HepG2 (cell line): Measurements from ENCODE around the gene LDB2. TPM values are rescaled to one million over a fixed set of nuclear protein-coding genes. Genes with fewer than 3 reads are reported as not detected.

Experiments used
- ATAC-seq: fragments of 200-7000 bp; cut with Tn5 transposase; 3 replicates; pipeline ENCODE4 v1.9.1; 2020; ENCODE audit warnings: mild to moderate bottlenecking, moderate library complexity
- BruUV-seq: library from RNA; stranded (reverse); fragments of 400-500 nt; replicated peaks from 2 replicates; lab custom pipeline; 2021; lab: Mats Ljungman, UMichigan
- CTCF ChIA-PET: fragments of 300-600 bp; formaldehyde crosslinking; extraction: SDS; loops from one replicate; lab custom pipeline; 2021; ENCODE audit warnings: low total read pairs, inconsistent platforms, low intra/inter-chr PET ratio; lab: Yijun Ruan, JAX
- POLR2A ChIA-PET: fragments of 350-600 bp; sonication (Branson Sonifier 250); formaldehyde crosslinking; loops from one replicate; lab custom pipeline; 2020; ENCODE audit warnings: antibody characterized with exemption, inconsistent platforms; lab: Yijun Ruan, JAX
- DNase-seq: peaks from one replicate; pipeline ENCODE4 v3.0.0-alpha.2; 2015; ENCODE audit warnings: low spot score
- FAIRE-seq: peaks from 3 replicates; lab custom pipeline; 2011; peaks lifted over from hg19 to GRCh38; lab: Jason Lieb, UNC
- H2AFZ ChIP-seq: one replicate; pipeline ENCODE4 v1.6.1; 2011; ENCODE audit warnings: low read length, inconsistent platforms
- H3K27ac ChIP-seq: fragments of 300-600 bp; 3 replicates; pipeline ENCODE4 v1.8.0; 2011; ENCODE audit warnings: mixed run types, mild to moderate bottlenecking, mixed read lengths, low read length, inconsistent platforms; ENCODE audit not compliant: insufficient read depth; ENCODE audit errors: extremely low read length
- H3K27me3 ChIP-seq, 2 experiments: fragments of 200-600 bp in 1 of 2; 2 replicates in 1 of 2; 3 replicates in 1 of 2; pipeline versions ENCODE4 v1.6.0 to v1.8.0; 2011; ENCODE audit warnings: low read length in 2 of 2, mild to moderate bottlenecking in 2 of 2, moderate library complexity in 2 of 2, inconsistent platforms in 1 of 2; ENCODE audit not compliant: insufficient read depth in 2 of 2, control insufficient read depth in 1 of 2
- H3K36me3 ChIP-seq, 2 experiments: fragments of 200-600 bp in 1 of 2; replicated peaks in 1 of 2; 2 replicates in 1 of 2; 3 replicates in 1 of 2; pipeline versions ENCODE4 v1.5.1 to v1.8.0; 2011; ENCODE audit warnings: low read length in 2 of 2, inconsistent platforms in 1 of 2; ENCODE audit not compliant: insufficient read depth in 2 of 2, control insufficient read depth in 1 of 2
- H3K4me1 ChIP-seq: 2 replicates; pipeline ENCODE4 v1.5.1; 2012; ENCODE audit warnings: low read length, inconsistent platforms; ENCODE audit not compliant: insufficient read depth
- H3K4me2 ChIP-seq: 2 replicates; pipeline ENCODE4 v1.6.0; 2011; ENCODE audit warnings: low read depth, low read length, inconsistent platforms
- H3K4me3 ChIP-seq, 3 experiments: fragments of 200-600 bp in 1 of 3; sonication (generic), shearing (Covaris generic) in 1 of 3; replicated peaks in 1 of 3; 2 replicates each; pipeline ENCODE4 v1.5.1; 2011 to 2016; ENCODE audit warnings: low read length in 3 of 3, inconsistent platforms in 2 of 3, low read depth in 2 of 3, mild to moderate bottlenecking in 2 of 3, control low read depth in 1 of 3, mixed read lengths in 1 of 3; ENCODE audit not compliant: insufficient read depth in 1 of 3
- H3K79me2 ChIP-seq: one replicate; pipeline ENCODE4 v1.6.1; 2011; ENCODE audit warnings: low read length, inconsistent platforms; ENCODE audit not compliant: insufficient read depth
- H3K9ac ChIP-seq: 2 replicates; pipeline ENCODE4 v1.6.0; 2011; ENCODE audit warnings: mild to moderate bottlenecking, low read depth, low read length, inconsistent platforms; ENCODE audit not compliant: insufficient read depth
- H3K9me3 ChIP-seq: 2 replicates; pipeline ENCODE4 v1.5.1; 2012; ENCODE audit warnings: mild to moderate bottlenecking, low read length
- H4K20me1 ChIP-seq: 2 replicates; pipeline ENCODE4 v1.6.0; 2011; ENCODE audit warnings: inconsistent platforms, mild to moderate bottlenecking, low read length, moderate library complexity; ENCODE audit not compliant: insufficient read depth
- ARID3A ChIP-seq: IDR thresholded peaks from 2 replicates; pipeline ENCODE4 v1.6.1; 2012; ENCODE audit warnings: low read depth, low read length, improper control_type of control experiment
- HNRNPLL ChIP-seq: fragments of 200-400 bp; formaldehyde crosslinking; IDR thresholded peaks from 2 replicates; pipeline ENCODE4 v1.6.1; 2017; ENCODE audit warnings: mild to moderate bottlenecking, low read depth, low read length; ENCODE audit not compliant: poor library complexity, severe bottlenecking
- PHB2 ChIP-seq: fragments of 450-650 bp; IDR thresholded peaks from 2 replicates; pipeline ENCODE4 v1.6.1; 2018; ENCODE audit not compliant: partially characterized antibody
- POLR2AphosphoS2 ChIP-seq: IDR thresholded peaks from 2 replicates; pipeline ENCODE4 v1.6.1; 2011; ENCODE audit warnings: low read depth, low read length, improper control_type of control experiment
- SIN3A ChIP-seq: IDR thresholded peaks from 2 replicates; pipeline ENCODE4 v1.6.1; 2011; ENCODE audit warnings: low read depth, mild to moderate bottlenecking, control low read depth, low read length, borderline replicate concordance
- TBP ChIP-seq: sonication (generic); formaldehyde crosslinking; IDR thresholded peaks from 2 replicates; pipeline ENCODE4 v1.5.0; 2020; ENCODE audit warnings: missing genetic modification reagents
- TBX2 ChIP-seq: sonication (generic); formaldehyde crosslinking; IDR thresholded peaks from 2 replicates; pipeline ENCODE4 v1.5.0; 2020; ENCODE audit warnings: missing genetic modification reagents, mild to moderate bottlenecking, borderline replicate concordance
- ZNF12 ChIP-seq: sonication (generic); formaldehyde crosslinking; IDR thresholded peaks from 2 replicates; pipeline ENCODE4 v1.5.0; 2020; ENCODE audit warnings: missing genetic modification reagents
- ZNF143 ChIP-seq: sonication (generic); formaldehyde crosslinking; IDR thresholded peaks from 2 replicates; pipeline ENCODE4 v1.4.0; 2020; ENCODE audit warnings: missing genetic modification reagents
- ZNF562 ChIP-seq: sonication (generic); formaldehyde crosslinking; IDR thresholded peaks from 2 replicates; pipeline ENCODE4 v1.8.0; 2022; ENCODE audit warnings: missing genetic modification reagents, borderline replicate concordance
- WGBS: methylation state at CpG from one replicate; pipeline ENCODE4 v1.1.6; 2017; ENCODE audit warnings: low lambda C conversion rate; 5-methylcytosine and 5-hydroxymethylcytosine counted together
- in situ Hi-C: cut with HindIII; loops from 2 replicates; pipeline ENCODE4 v1.10.0; 2017; ENCODE audit warnings: low pct_unique_long_range_greater_than_20kb; ENCODE audit not compliant: extremely low pct_ligation_motif_present
- intact Hi-C: fragments of 100-400 bp; cut with micrococcal nuclease; formaldehyde crosslinking; loops from one replicate; pipeline ENCODE4 v1.10.0; 2022; ENCODE audit not compliant: unreplicated experiment
- polyA plus RNA-seq, 8 experiments: library from polyadenylated mRNA; depleted of rRNA in 3 of 8; stranded (reverse) in 7 of 8; unstranded in 1 of 8; fragments of >200 nt; fragmentation: Illumina TruSeq in 4 of 8; extraction: Trizol in 4 of 8; gene quantifications; 2 replicates each; pipeline versions ENCODE4 v1.2.1 to v1.2.3, GENCODE V29; 2011 to 2016; ENCODE audit warnings: low read depth in 4 of 8, missing spikeins in 1 of 8, mixed read lengths in 1 of 8; ENCODE audit not compliant: insufficient read depth in 1 of 8
- total RNA-seq, 5 experiments: library from RNA; depleted of rRNA; stranded (reverse); fragments of >200 nt; fragmentation: Illumina TruSeq; extraction: Trizol; gene quantifications; 2 replicates each; pipeline ENCODE4 v1.2.3, GENCODE V29; 2016; ENCODE audit warnings: low read depth in 1 of 5
- TF ChIP-seq, protein P1 (sequence below): sonication (generic); formaldehyde crosslinking; conservative IDR thresholded peaks from 2 replicates; pipeline ENCODE4 v1.8.1; 2023; ENCODE audit warnings: missing genetic modification reagents

LDB2 gene
- total and polyA plus RNA-seq, 2 of the 13 experiments (the other 11 are each of a cell fraction or from before 2014, with no cell fraction given): not detected

- DNase-seq (no peak), FAIRE-seq (no peak), ATAC-seq (no peak)
- H3K4me3 ChIP-seq: no peak overlapping the region
- H3K9ac ChIP-seq: no peak overlapping the region
- ChIA-PET POLR2A (no interaction called here), CTCF (no interaction called here)
- in situ Hi-C loops (no loop called here), intact Hi-C loops (no loop called here)
- no peaks in the 10 kb centered on the region for H3K9me3 ChIP-seq
- no peaks in the 10 kb centered on the region for H3K4me1 ChIP-seq
- no peak overlapping the region for H3K4me2 ChIP-seq
- H3K79me2 ChIP-seq: no peaks in the 10 kb centered on the region
- H4K20me1 ChIP-seq: no peaks in the 10 kb centered on the region
- no peak overlapping the region for H2AFZ ChIP-seq
- H3K27ac ChIP-seq: no peak overlapping the region
- peaks cover 0 to 3% of the 10 kb centered on the region in 2 experiments; a peak in 3 of 5 replicates for H3K27me3 ChIP-seq
- no peaks in the 10 kb centered on the region for H3K36me3 ChIP-seq
- 19% methylated on average over 5 of the region's 7 CpGs for WGBS
- no peak for TF ChIP-seq TBX2 (CRISPR knock-in tag)
- TF ChIP-seq ZNF143 (CRISPR knock-in tag): no peak
- no peak for TF ChIP-seq ZNF562
- TF ChIP-seq PHB2: no peak
- no peak for TF ChIP-seq TBP (CRISPR knock-in tag)
- TF ChIP-seq, protein P1, sequence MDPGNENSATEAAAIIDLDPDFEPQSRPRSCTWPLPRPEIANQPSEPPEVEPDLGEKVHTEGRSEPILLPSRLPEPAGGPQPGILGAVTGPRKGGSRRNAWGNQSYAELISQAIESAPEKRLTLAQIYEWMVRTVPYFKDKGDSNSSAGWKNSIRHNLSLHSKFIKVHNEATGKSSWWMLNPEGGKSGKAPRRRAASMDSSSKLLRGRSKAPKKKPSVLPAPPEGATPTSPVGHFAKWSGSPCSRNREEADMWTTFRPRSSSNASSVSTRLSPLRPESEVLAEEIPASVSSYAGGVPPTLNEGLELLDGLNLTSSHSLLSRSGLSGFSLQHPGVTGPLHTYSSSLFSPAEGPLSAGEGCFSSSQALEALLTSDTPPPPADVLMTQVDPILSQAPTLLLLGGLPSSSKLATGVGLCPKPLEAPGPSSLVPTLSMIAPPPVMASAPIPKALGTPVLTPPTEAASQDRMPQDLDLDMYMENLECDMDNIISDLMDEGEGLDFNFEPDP (CRISPR knock-in tag): no peak
- TF ChIP-seq SIN3A: no peak
- no TSS peak for BruUV-seq
These were observed 33.1 kb downstream of the LDB2 start for GRCh38 chr4:16865209-16865896.

- Histone ChIP-seq H3K9me3 (no peaks in the 10 kb centered on the region), H3K4me1 (no peaks in the 10 kb centered on the region)
- POLR2A ChIA-PET: no interaction called here
- no peak for TF ChIP-seq POLR2AphosphoS2
- TF ChIP-seq ZNF12 (CRISPR knock-in tag): no peak
- TF ChIP-seq ARID3A: no peak
- TF ChIP-seq HNRNPLL: no peak
These were observed 34.2 kb downstream of the LDB2 start for GRCh38 chr4:16864199-16864598.

More at GRCh38 chr4:16864199-16864598, 34.2 kb downstream of the LDB2 start:
- Histone ChIP-seq H4K20me1 (no peaks in the 10 kb centered on the region), H3K4me2 (no peak overlapping the region), H3K27ac (no peak overlapping the region), H3K4me3 (no peak overlapping the region), H3K79me2 (no peaks in the 10 kb centered on the region), H2AFZ (no peak overlapping the region), H3K9ac (no peak overlapping the region), H3K27me3 (peaks cover 0 to 3% of the 10 kb centered on the region in 2 experiments; a peak in 3 of 5 replicates), H3K36me3 (no peaks in the 10 kb centered on the region)
- FAIRE-seq (no peak), ATAC-seq (no peak), DNase-seq (no peak)
- BruUV-seq: no TSS peak
- in situ Hi-C loops: no loop called here
- intact Hi-C loops: no loop called here
- 19% methylated on average over 2 of the region's 2 CpGs for WGBS
- CTCF ChIA-PET: no interaction called here
